Measurements from ENCODE around the gene TENT4A.

Gene TENT4A

DNA sequence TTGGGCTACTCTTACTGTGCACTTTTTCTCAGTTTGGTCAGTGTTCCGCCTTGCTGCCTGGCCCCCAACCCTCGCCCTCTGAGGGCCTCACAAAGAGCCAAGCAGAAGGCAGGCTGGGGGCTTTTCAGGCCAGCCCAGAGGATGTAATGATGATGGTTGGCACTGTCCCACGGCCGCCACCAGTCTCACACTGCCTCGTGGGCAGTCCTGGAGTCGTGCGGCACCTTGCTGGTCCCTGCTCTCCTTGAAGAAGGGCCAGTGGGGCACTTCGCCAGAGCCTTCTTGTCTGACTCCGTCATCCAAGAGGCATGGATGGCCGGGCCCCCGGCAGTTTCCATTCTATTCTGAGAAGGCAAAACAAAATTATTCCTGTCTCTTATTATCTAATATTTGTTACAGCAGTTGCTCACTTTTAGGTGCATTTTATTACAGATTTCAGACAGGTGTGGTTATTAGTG is 21.0 kb downstream of the TENT4A start:
- DNase-seq: no peak

DNA sequence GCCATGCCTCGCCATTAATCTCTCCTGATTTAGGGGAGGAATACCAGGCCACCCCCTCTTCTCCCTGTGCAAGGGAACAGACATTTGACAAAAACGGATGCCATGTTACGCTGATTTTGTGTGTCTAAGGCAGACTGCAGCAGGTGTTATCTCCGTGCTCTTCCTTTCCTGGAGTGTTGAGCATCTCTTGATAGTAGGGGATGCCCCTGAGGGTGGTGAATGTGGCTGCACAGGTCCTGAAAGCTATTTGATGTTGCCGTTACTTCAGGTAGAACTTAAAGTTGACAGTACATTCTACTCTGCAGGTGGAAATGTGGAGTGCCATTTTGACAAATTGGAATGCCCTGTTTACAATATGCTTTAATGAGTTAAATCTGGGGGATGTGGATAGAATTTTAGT is 21.5 kb downstream of the TENT4A start:
- DNase-seq: no peak

DNA sequence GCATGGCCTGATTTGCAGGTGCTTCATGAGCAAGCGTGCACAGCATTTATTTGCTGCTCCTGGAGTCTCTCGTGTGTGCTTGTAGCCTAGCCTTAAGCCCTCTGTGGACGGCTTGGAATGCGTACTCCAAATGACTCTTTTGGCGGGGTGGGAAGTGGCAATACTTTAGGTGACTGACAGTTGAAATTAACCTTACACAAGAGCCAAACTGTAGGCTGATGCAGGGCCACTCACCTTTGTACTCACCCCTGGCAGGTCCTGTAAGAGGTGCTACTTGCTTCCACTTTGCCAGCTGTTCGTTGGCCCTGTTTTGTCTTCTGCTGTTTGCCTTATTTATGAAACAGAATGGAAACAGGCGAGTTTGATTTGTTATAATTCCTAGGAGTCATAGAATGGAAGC is 22.9 kb downstream of the TENT4A start:
- DNase-seq: no peak

DNA sequence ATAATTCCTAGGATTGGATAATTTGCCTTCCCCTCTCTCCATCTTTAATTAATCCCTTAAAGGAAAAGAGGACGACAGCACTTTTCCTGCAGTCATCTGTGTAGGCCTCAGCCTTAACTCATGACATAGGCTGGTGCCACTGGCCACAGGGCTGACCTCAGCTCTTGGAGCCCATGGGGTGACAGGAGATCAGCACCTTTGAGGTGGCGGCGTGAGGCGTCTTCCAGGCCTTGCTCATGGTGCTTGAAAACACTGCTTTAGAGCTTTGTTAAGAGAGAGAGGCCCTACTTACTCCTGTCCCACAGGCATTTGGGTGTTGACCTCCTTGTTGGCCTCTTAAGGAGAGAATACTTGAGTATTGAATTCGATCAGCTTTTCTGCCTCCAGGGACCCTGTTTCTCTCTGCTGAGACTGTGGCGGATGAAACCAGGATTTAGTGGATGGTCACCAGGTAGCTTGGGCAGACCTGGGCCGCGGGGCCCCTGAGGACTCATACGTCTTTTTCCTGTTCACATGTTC is 23.4 kb downstream of the TENT4A start:
- no peak for DNase-seq

DNA sequence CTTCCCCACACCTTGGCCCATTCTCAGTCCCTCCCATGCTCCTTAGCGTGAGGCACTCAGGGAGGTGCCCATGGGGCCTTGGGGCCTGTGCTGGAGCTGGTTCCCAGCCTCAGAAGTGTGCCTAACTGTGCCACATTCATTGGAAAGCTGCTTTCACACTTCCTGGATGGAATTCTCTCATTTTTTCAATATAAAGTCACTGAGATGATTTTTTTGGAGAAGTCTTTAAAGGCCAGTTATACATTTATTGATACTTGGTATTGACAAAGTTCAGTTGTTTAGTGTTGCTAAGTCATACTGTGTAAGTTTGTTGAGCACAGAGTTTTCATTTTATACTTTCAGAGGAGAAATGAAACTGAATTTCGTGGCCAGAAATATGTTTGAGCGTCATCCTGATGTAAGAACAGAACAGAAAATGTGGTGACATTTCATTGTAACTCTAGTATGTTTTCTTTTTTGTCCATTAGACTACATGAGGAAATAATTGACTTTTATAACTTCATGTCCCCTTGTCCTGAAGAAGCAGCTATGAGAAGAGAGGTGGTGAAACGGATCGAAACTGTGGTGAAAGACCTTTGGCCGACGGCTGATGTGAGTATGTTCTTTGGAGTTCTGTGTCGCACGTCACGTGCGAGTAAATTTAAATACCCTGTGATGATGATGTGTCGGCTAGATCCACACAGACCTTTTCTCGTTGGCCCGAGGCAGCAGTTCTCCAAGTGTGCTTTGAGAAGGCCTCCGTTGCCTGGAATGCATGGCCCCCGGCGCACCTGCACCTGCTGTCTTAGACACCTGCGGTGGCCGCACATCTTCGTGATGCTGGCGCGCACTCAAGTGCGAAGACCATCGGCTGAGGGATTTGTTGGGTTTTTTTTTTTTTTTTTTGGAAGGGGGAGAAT is 24.1 kb downstream of the TENT4A start:
- no peak for DNase-seq

DNA sequence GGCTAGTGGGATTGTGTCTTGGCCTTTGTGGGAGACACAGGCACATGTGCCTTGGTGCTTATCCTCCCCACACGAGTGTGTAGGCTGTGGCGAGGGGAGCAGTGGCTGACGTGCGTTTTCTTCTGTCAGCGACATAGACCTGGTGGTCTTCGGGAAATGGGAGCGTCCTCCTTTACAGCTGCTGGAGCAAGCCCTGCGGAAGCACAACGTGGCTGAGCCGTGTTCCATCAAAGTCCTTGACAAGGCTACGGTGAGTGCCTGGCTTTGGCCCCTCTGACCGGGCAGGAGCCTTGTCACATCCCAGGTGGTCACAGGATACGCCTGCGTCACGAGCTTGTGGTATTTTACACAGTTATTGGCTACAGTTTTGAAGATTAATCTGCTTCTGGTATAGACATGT is 26.4 kb downstream of the TENT4A start:
- no peak for DNase-seq

DNA sequence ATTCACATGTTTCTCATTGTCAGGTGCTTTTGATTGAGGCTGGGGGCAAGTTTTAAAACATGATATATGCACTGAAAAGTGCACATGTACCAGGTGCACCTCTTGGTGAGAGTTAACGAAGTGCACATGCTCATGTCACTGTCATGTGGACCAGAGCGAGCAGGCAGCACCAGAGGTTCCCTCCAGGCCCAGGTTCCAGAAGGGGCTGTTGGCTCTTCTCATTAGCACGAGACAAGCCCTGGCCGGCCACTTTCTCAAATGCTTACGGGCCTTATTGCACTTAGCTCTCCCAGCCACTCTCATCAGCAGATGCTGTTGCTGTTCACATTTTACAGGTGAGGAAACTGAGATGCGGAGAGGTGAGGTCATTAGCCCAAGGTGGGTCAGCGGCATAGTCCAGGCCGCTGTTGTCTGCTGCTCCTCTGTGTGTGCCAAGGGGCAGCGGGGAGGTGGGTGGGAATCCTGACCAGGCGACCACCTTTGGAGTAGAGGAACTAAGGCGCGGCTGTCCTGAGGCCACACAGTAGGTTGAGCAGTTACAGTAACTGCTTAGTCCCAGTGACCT is 27.4 kb downstream of the TENT4A start:
- DNase-seq: no peak

DNA sequence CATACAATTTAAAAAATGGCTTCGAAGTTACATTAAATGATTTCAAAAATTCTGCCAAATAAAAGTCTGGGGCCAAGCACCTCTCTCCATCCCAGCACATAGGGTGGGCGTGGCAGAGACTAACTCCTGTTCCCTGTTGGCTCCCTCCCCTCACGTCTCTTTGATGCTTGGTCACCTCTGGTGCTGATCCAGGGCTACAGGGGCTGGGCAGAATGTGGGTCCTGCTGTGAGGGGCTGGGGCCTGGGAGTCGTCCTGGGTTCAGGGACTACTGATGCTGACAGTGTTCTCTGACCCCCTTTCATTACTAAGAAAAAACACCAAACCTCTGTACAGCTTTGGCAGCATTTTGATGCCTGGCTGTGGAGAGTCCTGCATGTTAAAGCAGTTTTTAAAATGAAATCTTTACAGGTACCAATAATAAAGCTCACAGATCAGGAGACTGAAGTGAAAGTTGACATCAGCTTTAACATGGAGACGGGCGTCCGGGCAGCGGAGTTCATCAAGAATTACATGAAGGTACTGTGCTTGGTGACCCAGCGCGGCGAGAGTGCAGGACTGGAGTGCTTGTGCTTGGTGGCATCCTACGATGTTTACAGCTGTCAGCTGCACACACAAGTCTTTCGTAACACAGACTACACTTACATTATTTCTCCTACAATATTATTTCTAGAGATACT is 29.0 kb downstream of the TENT4A start:
- DNase-seq: no peak

DNA sequence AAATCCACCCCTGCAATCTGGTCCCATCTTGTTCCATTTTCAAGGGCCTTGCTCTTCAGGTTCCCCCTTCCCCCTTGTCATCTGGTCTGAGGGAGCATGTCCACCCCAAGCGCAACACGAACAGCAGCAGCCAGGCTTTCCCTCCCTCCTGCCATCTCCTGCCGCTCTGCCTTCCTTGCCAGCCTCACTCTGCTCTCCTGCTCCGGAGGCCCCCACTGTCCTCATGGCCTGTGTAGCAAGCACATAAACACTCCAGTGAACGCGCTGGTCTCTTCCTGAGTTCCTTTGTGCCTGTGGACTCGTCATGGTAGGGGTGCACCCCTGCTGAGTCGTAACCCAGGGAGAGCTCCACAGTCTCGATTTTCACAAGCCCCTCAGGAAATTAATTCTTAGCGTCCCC is 29.9 kb downstream of the TENT4A start:
- no peak for DNase-seq

DNA sequence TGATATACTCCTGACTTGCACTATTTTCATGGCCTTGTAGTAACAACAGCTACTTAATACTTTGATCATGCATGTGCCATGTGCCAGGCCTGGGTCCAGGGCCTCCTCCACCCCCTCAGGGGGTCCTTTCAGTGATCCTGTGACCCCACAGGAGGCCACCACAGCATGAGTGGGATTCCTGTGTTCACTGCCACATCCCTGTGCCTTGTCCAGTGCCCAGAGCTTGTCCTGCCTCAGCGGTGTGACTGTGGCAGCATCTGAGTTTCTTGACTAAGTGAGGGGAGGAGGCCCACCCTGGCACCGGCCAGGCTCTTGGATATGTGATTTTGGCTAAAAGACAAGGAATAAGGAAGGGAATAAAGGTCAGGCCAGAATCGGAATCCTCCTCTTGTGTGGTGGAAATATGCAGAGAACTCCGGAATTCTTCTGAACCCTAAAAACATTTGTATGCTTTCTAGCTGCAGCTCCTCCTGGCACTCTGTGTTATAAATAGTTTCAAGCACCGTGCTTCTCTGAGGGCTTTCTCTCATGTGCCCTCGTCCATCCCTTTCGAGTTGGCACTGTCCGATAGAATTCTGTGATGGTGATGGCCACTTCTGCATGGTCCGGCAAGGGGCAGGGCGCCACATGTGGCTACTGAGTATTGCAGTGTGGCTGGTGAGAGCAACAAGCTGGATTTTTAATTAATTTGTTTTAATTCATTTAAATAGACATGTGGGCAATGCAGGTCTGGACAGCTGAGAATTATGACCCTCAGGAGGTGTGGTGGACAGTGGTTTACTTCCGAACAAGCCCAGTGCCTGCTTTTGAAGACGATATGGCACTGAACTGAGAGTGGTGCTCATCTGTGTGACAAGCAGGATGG is 31.8 kb downstream of the TENT4A start:
- DNase-seq: no peak

DNA sequence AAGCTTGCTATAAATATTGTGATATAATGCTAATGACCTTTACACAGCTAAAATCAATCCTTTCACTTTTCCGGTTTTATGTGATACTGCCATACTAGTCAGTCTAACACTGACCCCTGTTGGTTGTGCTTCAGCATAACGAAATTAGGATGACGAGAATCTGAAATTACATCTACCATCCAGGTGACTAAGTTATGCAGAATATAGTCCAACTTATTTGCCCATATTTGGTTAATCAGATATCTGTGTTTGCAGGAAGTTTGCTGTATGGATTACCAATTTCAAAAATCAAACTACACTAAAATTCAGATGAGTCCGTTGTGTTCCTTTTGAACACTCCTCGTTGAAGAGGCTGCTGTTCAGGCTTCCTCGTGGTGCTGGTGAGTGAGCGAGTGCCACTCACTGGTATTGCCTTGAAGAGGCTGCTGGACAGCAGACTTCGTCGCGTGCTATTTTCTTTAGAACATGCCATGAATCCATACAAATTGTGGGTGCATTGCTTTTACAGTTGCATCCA is 32.5 kb downstream of the TENT4A start:
- peak; percentile 55 for DNase-seq

DNA sequence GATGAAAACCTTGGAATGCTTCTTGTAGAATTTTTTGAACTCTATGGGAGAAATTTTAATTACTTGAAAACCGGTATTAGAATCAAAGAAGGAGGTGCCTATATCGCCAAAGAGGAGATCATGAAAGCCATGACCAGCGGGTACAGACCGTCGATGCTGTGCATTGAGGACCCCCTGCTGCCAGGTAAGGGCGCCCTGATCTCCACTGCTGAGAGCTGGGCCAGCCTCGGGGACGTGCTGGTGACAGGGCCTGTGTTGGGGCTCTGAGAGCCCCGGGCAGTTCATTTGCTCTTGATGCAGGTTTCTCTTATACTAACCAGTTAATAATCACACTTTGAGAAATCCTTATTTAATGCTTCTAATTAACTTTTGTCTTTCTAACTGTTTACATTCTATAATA is 33.0 kb downstream of the TENT4A start:
- no peak for DNase-seq

DNA sequence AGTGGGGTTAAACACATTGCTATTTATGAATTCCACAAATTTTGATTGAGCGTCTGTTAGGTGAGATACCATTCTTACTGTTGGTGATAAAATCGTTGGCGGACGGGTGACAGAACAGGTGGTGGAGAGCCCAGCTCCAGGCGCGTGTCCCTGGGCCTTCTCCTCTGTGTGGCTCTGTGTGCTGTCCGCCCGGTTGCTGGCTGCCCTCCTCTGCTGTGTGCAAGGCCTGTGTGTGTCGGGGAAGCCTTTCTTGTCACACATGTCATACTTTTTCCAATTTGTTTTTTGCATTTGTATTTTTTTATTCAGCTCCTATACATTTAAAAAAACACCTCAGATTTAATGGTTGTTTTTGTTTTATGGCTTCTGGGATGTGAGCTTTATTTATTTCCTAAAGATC is 33.9 kb downstream of the TENT4A start:
- DNase-seq: no peak

DNA sequence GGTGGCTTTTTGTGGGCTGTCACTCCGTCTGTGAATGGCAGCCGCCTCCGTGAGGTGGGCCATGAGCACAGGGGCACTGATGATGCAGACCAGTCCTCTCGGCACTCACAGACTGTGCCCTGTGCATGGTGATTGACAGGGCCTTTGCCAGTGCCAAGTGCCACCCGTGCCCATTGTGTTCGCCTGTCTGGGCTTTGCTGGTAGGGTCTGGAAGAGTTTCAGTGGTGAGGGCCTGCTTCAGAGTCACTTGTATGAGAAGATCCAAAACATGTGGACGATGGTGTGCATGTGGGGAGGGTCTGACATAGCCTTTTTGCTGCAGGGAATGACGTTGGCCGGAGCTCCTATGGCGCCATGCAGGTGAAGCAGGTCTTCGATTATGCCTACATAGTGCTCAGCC is 34.9 kb downstream of the TENT4A start:
- no peak for DNase-seq

DNA sequence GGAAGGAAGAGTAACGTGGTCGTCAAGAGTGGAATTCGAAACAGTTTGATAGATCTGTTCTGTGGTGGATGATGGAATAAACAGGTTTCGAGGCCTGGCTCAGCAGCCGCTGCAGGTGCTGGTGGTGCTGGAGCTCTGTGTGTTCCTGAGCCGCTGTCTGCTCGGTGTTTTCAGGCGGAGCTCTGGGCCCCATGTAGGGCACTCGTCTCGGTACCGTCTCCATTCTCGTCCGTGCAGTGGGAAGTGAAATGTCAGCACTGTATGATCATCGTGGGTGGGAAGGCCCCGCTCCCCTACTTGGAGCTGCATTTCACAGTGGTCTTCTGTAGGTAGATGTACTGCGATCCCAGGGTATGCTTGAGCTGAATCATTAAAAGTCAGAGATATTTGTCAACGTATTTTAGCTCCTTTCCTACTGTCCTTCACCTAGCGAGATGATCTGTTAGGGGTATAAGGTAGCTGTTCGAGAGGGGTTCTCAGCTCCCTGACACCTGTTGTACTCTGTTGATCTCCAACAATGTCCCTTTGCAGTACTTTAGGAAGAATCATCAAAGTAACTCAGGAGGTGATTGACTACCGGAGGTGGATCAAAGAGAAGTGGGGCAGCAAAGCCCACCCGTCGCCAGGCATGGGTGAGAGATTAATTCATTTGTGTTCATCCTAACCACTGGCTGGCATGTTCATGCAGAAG is 35.9 kb downstream of the TENT4A start:
- no peak for DNase-seq

DNA sequence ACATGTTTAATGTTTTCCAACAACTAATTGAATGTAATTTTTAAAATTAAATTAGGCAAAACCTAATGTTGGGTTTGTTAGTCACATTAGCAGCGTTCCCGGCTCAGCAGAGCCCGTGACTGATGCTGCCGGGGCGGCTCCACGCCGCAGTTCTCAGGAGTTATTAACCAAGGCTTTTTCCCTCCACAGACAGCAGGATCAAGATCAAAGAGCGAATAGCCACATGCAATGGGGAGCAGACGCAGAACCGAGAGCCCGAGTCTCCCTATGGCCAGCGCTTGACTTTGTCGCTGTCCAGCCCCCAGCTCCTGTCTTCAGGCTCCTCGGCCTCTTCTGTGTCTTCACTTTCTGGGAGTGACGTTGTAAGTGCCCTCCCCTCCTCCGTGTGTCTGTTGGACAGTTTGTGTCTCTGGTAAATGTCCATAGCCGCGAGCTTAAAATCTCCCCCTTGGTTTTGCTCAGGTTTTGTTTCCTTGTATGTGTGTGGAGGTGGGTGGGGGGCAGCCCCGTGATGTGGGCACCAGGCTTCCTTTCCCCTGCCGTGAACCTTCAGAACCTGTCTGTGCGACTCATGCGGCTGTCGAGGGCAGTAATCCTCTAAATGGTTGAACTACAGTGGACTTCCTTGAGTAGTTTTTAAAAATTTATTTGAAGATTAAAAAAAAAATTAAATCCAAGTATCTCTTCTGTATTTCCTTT is 37.1 kb downstream of the TENT4A start:
- no peak for DNase-seq

DNA sequence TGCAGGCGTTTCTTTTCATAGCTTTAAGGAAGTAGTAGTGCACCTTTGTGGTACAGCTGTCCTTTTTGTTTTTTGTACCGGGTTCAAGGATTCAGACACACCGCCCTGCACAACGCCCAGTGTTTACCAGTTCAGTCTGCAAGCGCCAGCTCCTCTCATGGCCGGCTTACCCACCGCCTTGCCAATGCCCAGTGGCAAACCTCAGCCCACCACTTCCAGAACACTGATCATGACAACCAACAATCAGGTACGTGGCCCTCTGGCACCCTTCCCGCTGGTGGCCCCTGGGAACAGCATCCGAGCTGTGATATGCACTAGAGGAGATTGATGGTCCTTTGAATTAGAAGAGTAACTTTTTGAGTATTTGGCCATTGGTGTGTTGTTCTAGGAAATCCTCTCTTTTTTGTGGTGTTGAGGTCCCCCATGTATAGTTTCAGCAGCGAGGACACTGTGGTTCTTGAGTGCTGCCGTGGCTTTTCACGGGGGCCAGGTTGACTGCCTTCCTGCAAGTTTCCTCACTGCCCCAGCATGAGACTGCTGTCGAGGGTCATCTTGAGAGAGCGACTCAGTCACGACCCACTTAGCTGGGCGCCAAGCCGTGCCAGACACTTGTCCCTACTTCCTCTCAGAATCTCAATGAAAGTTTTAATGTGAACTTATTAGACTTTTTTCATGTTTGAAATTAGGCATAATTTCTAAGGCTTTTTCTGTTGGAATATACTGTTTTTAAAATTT is 37.9 kb downstream of the TENT4A start:
- no peak for DNase-seq

DNA sequence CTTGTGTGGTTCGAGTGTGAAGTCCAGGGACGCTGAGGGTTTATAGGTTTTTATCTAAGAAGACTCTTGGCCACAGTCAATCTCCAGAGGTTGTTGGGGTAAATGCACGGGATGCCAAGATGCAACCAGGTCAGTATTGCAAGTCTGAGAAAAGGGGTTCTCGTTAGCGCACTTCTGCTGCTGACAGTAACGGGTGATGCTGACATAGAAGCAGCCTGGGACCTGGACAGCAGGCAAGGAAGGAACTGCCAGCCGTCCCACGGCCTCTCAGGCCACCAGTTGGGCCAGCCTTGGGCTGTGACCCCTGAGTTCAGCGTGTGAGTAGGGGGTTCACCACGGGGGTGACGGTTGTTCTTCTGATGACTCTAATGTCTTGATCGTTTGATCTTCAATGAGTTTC is 39.0 kb downstream of the TENT4A start:
- no peak for DNase-seq

DNA sequence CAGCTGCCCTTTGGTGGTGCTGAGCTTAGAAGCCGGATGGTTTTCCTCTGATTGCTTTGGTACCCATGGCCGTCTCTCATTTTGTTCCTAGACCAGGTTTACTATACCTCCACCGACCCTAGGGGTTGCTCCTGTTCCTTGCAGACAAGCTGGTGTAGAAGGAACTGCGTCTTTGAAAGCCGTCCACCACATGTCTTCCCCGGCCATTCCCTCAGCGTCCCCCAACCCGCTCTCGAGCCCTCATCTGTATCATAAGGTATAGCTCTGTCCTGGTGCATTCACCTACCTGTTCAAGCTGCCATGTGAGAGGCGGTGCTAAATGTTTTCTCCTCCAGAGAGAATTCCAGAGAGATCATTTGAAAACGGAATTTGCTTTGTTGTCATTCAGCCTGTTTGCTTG is 39.5 kb downstream of the TENT4A start:
- no peak for DNase-seq

DNA sequence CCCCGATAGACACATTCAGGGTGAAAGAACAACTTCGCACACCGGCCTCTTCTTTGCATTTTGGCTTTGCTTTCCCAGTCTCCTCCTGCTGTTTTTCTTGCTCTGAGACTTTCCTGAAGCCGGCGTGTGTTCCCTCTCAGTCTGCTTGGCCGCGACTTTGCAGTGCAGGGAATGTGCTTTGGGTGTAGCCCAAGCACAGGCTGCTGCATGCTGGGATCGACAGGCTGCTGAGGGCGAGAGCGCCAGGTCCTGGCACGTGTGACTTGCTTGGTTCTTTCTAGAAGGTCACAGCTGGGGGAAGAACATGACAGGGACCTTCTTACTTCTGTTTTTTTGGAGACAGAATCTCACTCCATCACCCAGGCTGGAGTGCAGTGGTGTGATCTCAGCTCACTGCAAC is 40.6 kb downstream of the TENT4A start:
- DNase-seq: no peak

DNA sequence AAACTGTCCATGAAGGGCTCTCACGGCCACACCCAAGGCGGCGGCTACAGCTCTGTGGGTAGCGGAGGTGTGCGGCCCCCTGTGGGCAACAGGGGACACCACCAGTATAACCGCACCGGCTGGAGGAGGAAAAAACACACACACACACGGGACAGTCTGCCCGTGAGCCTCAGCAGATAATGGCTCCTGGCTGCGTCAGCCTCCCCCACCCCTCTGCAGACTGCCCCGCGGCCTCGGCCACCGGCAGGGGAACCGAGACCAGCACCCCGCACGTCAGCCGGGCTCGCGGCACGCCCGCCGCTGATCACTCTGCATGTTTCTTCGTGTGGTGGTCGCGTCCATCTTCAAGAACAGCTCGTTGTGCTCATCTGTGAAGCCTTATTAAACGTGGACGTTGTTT is 41.5 kb downstream of the TENT4A start:
- no peak for DNase-seq
